ENCODE data around the gene PTPN6.

The PTPN6 gene

GRCh38 chr12:6942331-6942665 is 8.9 kb upstream of the PTPN6 start:
- no peak for DNase-seq

- no peak for DNase-seq
Measured at GRCh38 chr12:6943389-6943721, 7.8 kb upstream of the PTPN6 start.

- peak; percentile 75 for DNase-seq
Measured at GRCh38 chr12:6943722-6944380, 7.3 kb upstream of the PTPN6 start, which contains the start of the genes C12orf57 and RNU7-1. TSS of gene C12orf57 (plus strand) at chr12:6944022. CDS start at chr12:6944122, 100 bp downstream. TSS of gene RNU7-1 (plus strand) at chr12:6943816.

- DNase-seq, result peak; percentile 72
Measured at GRCh38 chr12:6944381-6945186, 6.6 kb upstream of the PTPN6 start.

- DNase-seq, result no peak
Measured at GRCh38 chr12:6945613-6946012, 5.5 kb upstream of the PTPN6 start.

- peak; percentile 67 for DNase-seq
Measured at GRCh38 chr12:6946033-6946919, 4.9 kb upstream of the PTPN6 start.

GRCh38 chr12:6946920-6947374 is 4.2 kb upstream of the PTPN6 start:
- DNase-seq, result no peak

- no peak for DNase-seq
Measured at GRCh38 chr12:6947615-6948014, 3.5 kb upstream of the PTPN6 start.

- DNase-seq, result no peak
Measured at GRCh38 chr12:6948873-6949594, 2.1 kb upstream of the PTPN6 start.

- peak; percentile 18 for DNase-seq
Measured at GRCh38 chr12:6950401-6950801, 755 bp upstream of the PTPN6 start.

GRCh38 chr12:6951551-6952120 is 480 bp downstream of the PTPN6 start:
- no peak for DNase-seq

GRCh38 chr12:6952121-6952862 is 1.1 kb downstream of the PTPN6 start:
- DNase-seq, result no peak

GRCh38 chr12:6952863-6953441 is 1.8 kb downstream of the PTPN6 start:
- DNase-seq, result peak; percentile 28

- DNase-seq, result peak; percentile 96
Measured at GRCh38 chr12:6953442-6954315, 2.5 kb downstream of the PTPN6 start.

- DNase-seq, result no peak
Measured at GRCh38 chr12:6954316-6955107, 3.4 kb downstream of the PTPN6 start.

GRCh38 chr12:6955108-6956020 is 4.2 kb downstream of the PTPN6 start:
- DNase-seq, result no peak

GRCh38 chr12:6956021-6956727 is 5.0 kb downstream of the PTPN6 start:
- no peak for DNase-seq

Data from GF-D8 (cell line).